GM19099 (cell line): ENCODE results near the gene S100A6.

Experiments
- POLR2A ChIP-seq: IDR thresholded peaks from 3 replicates; pipeline ENCODE4 v1.6.1; 2011; ENCODE audit warnings: low read depth; ENCODE audit not compliant: insufficient read length; ENCODE audit errors: extremely low read depth

The S100A6 gene

GRCh38 chr1:153540394-153541361, 4.9 kb upstream of the S100A6 start, which contains the start of gene S100A5:
Gene S100A5 (minus strand): TSS chr1:153540934. CDS start chr1:153540191, 743 bp downstream.
- no peak for TF ChIP-seq POLR2A

DNA sequence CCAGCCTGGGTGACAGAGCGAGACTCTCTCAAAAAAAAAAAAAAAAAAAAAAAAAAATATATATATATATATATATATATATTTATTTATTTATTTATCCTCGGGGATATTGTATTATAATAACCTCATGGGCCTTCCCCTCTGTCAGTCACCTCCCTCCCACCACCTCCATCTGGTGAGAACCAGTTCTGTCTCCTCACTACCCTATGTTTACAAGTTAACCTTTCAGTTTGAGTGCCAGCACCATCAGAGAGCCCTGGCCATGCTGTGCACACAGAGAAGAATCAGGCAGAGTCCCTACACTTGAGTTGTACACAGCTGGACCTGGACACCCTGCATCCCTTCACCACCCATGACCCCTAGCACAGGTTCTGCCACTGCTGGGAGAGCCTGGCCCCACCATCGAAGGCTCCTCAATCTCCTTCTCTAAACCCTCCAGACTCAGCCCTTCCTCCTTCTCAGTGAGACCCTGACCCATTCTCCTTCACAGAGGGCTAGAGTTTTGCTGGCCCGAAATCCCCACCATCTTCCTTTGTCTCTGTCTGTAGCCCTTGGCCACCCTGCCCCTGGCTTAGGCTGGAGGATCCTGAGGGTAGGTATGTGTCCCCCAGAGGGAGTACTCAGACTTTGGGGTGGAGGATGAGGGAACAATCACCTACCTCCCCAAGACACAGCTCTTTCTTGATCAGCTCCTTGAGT, 3.8 kb upstream of the S100A6 start:
- no peak for TF ChIP-seq POLR2A

DNA sequence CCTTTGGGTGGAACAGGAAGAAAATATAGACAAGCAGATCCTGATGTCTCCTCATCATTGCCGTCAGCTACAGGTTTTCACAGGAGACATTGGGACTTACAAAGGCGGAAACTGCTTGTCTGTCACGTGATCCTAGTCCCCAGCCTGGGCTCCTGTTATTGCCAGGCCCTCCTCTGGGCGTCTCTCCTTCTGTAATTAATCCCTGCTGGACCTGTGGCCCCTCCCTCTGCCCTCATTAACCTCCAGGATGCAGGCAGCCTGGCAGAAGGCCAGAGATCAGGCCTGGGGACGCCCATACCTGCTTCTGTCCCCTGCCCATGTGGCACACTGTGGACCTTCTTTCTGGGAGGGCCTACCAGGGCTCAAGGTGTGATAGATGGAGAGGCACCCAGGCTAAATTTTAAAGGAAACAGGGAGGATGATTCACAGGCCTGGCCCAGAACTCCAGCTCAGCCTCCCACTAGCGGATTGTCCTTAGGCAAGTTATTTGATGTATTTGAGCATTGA, 2.6 kb upstream of the S100A6 start:
- TF ChIP-seq POLR2A, result no peak

DNA sequence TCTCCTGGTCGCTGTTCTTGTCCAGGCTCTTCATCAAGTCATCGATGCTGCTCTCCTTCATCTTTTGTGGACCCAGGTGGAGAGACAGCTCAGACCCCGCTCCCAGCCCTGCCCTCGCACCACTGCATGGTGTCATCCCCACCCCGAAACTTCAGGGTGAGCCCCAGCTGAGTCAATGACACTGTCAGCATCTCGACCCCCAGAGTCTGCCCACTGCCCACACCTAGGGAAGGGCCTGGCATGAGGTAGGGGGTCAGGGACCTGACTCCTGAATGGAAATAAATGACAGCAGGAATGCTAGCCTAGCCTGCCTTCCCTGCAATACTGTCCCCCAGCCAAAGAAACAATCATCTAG, 1.6 kb upstream of the S100A6 start:
- no peak for TF ChIP-seq POLR2A

GRCh38 chr1:153536671-153537375, 1.0 kb upstream of the S100A6 start:
- TF ChIP-seq POLR2A, result no peak

DNA sequence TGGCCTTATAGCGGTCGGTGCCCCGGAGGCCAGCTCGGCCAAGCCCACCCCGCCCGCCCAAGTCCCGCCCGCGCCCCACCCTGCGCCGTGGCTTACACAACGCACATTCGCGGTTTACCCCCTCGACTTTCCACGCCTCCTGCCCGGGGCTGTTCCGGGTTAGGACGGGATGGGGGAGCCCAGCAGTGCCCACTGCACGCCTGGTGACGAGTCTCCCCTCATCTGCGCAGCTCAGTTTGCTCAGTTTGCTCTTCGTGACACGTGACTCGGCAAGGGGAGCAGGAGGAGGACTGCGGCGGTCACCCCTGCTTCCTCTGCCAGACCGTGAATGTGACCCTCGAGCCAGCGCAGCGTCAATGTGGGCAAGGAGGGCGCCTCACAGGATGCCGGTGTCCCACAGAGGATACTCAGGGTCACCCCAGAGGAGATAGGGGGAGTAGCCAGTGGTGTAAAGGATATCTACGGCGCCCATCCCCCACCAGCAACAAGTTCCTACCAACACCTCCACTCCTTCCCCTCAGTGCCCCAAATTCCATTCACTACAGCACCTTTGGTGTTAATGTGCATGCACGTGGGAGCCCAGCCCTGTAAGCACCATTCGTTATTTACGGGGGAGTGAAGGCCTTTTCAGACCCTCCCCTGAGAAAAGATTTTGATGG, 350 bp upstream of the S100A6 start:
- TF ChIP-seq POLR2A, result peak; percentile 50

- TF ChIP-seq POLR2A, result no peak
Observed at GRCh38 chr1:153534925-153535241, 908 bp downstream of the S100A6 start.

DNA sequence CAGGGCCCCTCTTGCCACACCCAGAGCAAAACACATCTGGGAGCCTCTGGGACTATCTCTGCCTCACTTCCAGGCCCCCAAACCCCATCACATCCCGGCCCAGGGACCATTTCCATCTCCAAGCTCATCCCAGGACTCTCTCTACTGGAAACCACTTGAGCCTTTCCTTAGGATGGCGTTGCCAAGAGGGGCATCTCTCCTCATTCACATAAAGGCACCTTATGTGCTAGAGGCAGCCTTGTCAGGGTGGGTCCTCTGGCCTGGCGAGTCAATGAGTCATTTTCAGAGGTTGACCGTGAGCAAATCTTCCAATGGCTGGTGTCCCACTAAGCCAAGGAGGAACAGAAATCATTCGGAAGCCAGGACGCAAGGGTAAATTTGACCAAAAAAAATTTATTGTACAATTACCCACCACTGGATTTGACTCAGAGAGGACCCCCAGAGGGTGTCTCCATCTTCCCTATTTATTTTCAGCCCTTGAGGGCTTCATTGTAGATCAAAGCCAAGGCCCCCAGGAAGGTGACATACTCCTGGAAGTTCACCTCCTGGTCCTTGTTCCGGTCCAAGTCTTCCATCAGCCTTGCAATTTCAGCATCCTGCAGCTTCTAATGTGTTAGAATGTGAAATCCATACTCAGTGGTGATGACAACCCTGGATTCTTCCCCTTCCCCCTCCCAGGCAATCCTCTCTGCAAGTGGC, 1.4 kb downstream of the S100A6 start:
- TF ChIP-seq POLR2A, result no peak

- no peak for TF ChIP-seq POLR2A
Observed at GRCh38 chr1:153533689-153534201, 2.0 kb downstream of the S100A6 start.

DNA sequence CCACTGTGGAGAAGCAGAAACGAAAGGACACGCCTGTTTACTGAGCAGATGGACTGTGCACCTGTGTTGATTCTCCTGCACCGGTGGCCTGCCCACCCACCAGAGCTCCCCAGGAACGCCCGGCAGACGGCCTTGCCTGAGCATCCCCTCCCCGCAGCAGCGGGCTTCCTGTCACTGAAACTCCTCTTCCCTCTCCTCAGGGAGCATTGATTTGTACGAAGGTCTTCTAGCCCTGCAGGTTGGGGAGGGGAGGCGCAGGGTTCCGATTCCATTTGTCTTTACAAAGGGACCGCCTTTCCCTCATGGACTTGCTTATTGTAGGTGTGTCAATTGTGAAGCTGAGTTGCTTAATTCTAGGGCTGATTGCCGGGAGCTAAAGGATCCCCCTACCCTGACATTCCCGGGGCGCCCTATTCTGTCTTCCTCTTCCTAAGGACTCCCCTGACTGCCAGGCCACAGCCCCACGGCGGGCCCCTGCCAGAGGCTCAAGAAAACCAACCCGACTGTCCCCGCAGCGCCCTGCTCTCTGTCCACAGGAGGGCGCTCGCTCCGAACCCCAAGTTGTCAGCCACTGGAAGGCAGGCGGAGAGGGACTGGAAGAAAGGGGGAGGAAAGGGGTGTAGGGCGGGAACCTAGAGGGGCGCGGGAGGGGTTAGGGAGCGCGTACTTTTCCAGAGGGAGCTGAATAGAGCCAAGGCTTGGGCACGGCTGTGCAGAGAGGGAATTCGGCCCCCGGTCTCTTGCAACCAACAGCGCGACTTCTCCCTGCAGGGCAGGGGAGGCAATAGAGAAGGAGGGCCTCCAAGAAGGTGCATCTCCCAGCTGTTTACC, 2.8 kb downstream of the S100A6 start:
- TF ChIP-seq POLR2A, result no peak

- no peak for TF ChIP-seq POLR2A
Observed at GRCh38 chr1:153532181-153532580, 3.6 kb downstream of the S100A6 start.

GRCh38 chr1:153531638-153532037, 4.2 kb downstream of the S100A6 start:
- no peak for TF ChIP-seq POLR2A

GRCh38 chr1:153527683-153528040, 8.1 kb downstream of the S100A6 start:
- no peak for TF ChIP-seq POLR2A
